KMS-11 (cell line): ENCODE results near the gene SLC24A3.

Experiments
- H2AFZ ChIP-seq: fragments of 200-600 bp; sonication (generic); 2 replicates; pipeline ENCODE4 v1.6.1; 2016; ENCODE audit warnings: antibody characterized with exemption, mixed run types, low read depth
- H3K27ac ChIP-seq: fragments of 200-600 bp; sonication (generic); 2 replicates; pipeline ENCODE4 v1.6.1; 2016; ENCODE audit warnings: mild to moderate bottlenecking, mixed run types
- H3K27me3 ChIP-seq: fragments of 200-600 bp; sonication (generic); 2 replicates; pipeline ENCODE4 v1.6.1; 2017; ENCODE audit warnings: mild to moderate bottlenecking, low read depth, mixed run types, moderate library complexity; ENCODE audit not compliant: insufficient read depth
- H3K36me3 ChIP-seq: fragments of 200-600 bp; sonication (generic); 2 replicates; pipeline ENCODE4 v1.6.1; 2017; ENCODE audit warnings: mild to moderate bottlenecking, mixed run types; ENCODE audit not compliant: insufficient read depth
- H3K4me1 ChIP-seq: fragments of 200-600 bp; sonication (generic); 2 replicates; pipeline ENCODE4 v1.6.1; 2016; ENCODE audit warnings: mild to moderate bottlenecking, low read depth, mixed run types; ENCODE audit not compliant: poor library complexity, severe bottlenecking
- H3K4me2 ChIP-seq: fragments of 200-600 bp; sonication (generic); 2 replicates; pipeline ENCODE4 v1.7.0; 2016; ENCODE audit warnings: mild to moderate bottlenecking, mixed run types
- H3K4me3 ChIP-seq: fragments of 200-600 bp; sonication (generic); IDR thresholded peaks from 2 replicates; pipeline ENCODE4 v1.6.1; 2017; ENCODE audit warnings: low read depth, low read length, mixed read lengths; ENCODE audit not compliant: insufficient read depth
- H3K79me2 ChIP-seq: fragments of 200-600 bp; sonication (generic); 2 replicates; pipeline ENCODE4 v1.6.1; 2016; ENCODE audit warnings: low read depth, mixed run types; ENCODE audit not compliant: insufficient read depth
- H3K9ac ChIP-seq: fragments of 200-600 bp; sonication (generic); 2 replicates; pipeline ENCODE4 v1.6.1; 2016; ENCODE audit warnings: mild to moderate bottlenecking, mixed run types
- H4K20me1 ChIP-seq: fragments of 200-600 bp; sonication (generic); 2 replicates; pipeline ENCODE4 v1.6.1; 2016; ENCODE audit warnings: mild to moderate bottlenecking, mixed run types; ENCODE audit not compliant: insufficient read depth
- CTCF ChIP-seq: fragments of 200-600 bp; sonication (generic); conservative IDR thresholded peaks from 2 replicates; pipeline ENCODE4 v1.6.1; 2017; ENCODE audit warnings: low read depth, mild to moderate bottlenecking, antibody characterized with exemption, low read length, moderate library complexity, mixed read lengths

The SLC24A3 gene

GRCh38 chr20:19213946-19214490 lies 1.6 kb downstream of the SLC24A3 start:
- Histone ChIP-seq H3K36me3 (no peaks in the 10 kb centered on the region), H3K9ac (no peak overlapping the region), H2AFZ (no peak overlapping the region), H3K27me3 (no peaks in the 10 kb centered on the region), H3K4me1 (no peaks in the 10 kb centered on the region), H3K4me3 (no peak overlapping the region), H4K20me1 (no peaks in the 10 kb centered on the region), H3K27ac (no peak overlapping the region), H3K4me2 (no peak overlapping the region), H3K79me2 (no peaks in the 10 kb centered on the region)
- no peak for TF ChIP-seq CTCF

GRCh38 chr20:19218411-19218810 lies 6.0 kb downstream of the SLC24A3 start:
- Histone ChIP-seq H3K27me3 (no peaks in the 10 kb centered on the region), H3K9ac (no peak overlapping the region), H3K36me3 (no peaks in the 10 kb centered on the region), H2AFZ (no peak overlapping the region), H3K27ac (no peak overlapping the region), H4K20me1 (no peaks in the 10 kb centered on the region), H3K4me3 (no peak overlapping the region), H3K4me1 (no peaks in the 10 kb centered on the region), H3K79me2 (no peaks in the 10 kb centered on the region), H3K4me2 (no peak overlapping the region)
- no peak for TF ChIP-seq CTCF

DNA sequence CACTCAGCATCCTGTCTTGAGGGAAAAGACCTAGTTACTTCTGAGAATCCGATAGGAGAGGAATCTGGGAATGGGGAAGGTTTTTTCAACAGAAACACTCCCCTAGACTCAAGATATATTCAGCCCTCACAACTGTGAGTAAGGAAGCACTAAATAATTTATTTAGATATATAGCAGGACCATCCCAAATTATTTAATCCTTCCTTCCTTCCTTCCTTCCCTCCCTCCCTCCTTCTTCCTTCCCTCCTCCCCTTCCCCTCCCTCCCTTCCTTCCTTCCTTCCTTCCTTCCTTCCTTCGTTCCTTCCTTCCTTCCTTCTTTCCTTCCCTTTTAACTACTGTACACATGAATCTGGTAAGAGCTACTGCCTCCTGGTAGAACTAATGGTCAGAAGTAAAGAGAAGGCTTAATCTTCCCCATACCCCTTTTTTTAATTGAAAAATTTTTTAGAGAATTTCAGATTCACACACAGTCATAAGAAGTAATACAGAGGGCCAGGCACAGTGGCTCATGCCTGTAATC lies 10.1 kb downstream of the SLC24A3 start:
- H3K36me3 ChIP-seq: no peaks in the 10 kb centered on the region
- H4K20me1 ChIP-seq: no peaks in the 10 kb centered on the region
- no peaks in the 10 kb centered on the region for H3K27me3 ChIP-seq
- H3K9ac ChIP-seq: no peak overlapping the region
- H3K79me2 ChIP-seq: no peaks in the 10 kb centered on the region
- H3K4me1 ChIP-seq: no peaks in the 10 kb centered on the region
- no peak for TF ChIP-seq CTCF
- no peak overlapping the region for H2AFZ ChIP-seq
- H3K27ac ChIP-seq: no peak overlapping the region
- no peak overlapping the region for H3K4me2 ChIP-seq
- no peak overlapping the region for H3K4me3 ChIP-seq

- H3K27ac ChIP-seq: no peak overlapping the region
- H3K36me3 ChIP-seq: no peaks in the 10 kb centered on the region
- no peak overlapping the region for H3K4me2 ChIP-seq
- H2AFZ ChIP-seq: no peak overlapping the region
- TF ChIP-seq CTCF: no peak
- H3K79me2 ChIP-seq: no peaks in the 10 kb centered on the region
- no peak overlapping the region for H3K4me3 ChIP-seq
- H3K27me3 ChIP-seq: no peaks in the 10 kb centered on the region
- H3K4me1 ChIP-seq: no peaks in the 10 kb centered on the region
- no peaks in the 10 kb centered on the region for H4K20me1 ChIP-seq
- no peak overlapping the region for H3K9ac ChIP-seq
Observed at GRCh38 chr20:19223640-19224039, 11.2 kb downstream of the SLC24A3 start.
